ENCODE results near the gene LMBR1L.

LMBR1L gene

DNA sequence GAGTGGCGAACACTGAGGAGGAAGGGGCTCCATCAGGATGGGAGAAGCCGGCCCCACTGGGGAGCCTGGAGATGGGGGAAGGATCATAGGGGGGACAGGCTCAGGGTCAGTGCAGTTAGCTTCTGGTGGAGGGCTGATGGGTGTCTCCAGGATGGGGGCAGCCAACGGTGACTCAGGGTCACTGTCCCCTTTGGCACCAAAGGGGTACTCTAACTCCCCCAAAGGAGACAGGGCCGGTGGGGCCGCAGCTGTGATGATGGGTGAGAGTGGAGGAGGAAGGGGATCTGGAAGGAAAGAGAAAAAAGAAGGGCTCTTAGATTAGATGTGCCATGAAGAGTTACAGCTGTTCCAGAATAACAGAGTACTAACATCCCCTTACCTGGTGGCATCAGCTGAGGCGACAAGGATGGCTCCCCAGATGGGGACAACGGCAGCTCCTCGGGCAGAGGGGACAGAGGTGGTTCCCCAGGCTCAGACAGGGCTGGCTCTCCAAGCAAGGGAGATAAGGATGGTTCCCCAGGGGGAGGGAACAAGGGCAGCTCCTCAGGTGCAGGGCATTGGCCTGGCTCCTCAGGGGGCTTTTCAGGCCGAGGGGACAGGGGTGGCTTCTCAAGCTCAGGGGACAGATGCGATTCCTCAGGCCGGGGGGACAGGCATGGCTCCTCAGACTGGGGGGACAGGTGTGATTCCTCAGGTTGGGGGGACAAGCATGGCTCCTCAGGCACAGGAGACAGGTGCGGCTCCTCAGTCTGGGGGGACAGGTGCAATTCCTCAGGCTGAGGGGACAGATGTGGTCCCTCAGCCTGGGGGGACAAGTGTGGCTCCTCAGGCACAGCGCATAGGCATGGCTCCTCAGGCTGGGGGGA lies 59.9 kb downstream of the LMBR1L start:
- DNase-seq: no peak

DNA sequence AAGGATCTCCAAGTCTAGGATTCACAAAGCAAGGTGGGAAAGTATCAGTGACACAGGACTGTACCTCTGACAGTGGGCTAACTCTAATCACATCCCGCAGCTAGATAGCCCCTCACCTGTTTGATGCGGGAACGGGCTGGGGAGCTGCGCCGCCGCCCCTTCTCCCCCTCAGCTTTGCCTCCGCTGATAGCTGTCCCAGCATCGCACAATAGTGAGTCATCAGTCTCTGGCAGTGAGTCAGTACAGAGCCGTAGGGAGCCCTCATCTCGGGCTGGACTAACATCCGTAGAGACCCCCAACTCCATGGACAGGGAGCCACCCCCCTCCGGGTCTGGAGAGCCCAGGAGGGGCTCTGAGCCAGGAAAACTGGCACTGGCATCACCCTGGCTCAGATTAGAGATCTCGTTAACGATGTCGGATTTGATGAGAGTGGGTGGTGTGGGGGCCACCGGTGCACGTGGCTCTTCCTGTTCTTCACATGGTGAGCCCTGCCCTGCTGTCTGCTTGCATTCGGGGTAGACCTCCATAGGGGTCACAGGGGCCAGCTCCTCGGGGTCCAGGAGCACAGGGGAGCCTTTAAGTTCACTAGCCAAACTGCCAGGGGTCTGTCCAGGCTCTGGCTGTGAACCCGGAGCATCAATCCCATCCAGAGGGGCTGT lies 61.0 kb downstream of the LMBR1L start:
- no peak for DNase-seq

DNA sequence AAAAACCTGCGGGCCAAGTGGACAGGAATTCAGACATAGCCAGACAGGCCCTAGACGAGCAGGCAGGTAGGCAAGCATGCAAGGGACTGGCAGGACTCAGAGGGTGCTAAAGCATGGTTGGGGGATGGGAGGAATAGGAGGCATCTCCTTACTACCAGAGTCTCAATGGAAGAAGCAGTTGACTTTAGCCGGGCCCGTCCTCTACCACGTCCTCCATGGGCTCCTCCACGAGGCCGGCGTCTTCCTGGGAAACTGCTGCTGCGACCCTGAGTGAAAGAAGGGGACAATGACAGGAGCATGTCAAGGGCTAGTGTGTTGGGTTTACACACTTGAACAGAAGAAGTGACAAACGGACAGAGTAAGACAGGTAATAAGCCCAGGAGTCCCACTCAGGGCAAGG lies 61.7 kb downstream of the LMBR1L start:
- DNase-seq: no peak

All from DMS79 (cell line).